GM12864 (cell line): ENCODE data around the gene UBE4B.
"Not testable (repeated sequence)": the region's sequence is repeated elsewhere in the genome, so short reads cannot be mapped to it uniquely, and the experiment has no call there.

ENCODE experiments used
- DNase-seq: peaks from one replicate; pipeline ENCODE4 v3.0.0-alpha.2; 2011; ENCODE audit warnings: low read depth
- H3K4me3 ChIP-seq: 2 replicates; pipeline ENCODE4 v1.5.1; 2011; ENCODE audit warnings: mild to moderate bottlenecking, low read depth, low read length, control low read depth
- TF ChIP-seq, protein P1 (sequence below): IDR thresholded peaks from 2 replicates; pipeline ENCODE4 v1.5.1; 2011; ENCODE audit warnings: low read depth, mild to moderate bottlenecking, moderate library complexity, low read length, control low read depth, inconsistent platforms; ENCODE audit errors: missing control alignments

UBE4B gene

GRCh38 chr1:10216090-10216749, 183.5 kb downstream of the UBE4B start:
- H3K4me3 ChIP-seq, result no peak overlapping the region; the same call in 1 of the 2 replicates
- TF ChIP-seq, protein P1, sequence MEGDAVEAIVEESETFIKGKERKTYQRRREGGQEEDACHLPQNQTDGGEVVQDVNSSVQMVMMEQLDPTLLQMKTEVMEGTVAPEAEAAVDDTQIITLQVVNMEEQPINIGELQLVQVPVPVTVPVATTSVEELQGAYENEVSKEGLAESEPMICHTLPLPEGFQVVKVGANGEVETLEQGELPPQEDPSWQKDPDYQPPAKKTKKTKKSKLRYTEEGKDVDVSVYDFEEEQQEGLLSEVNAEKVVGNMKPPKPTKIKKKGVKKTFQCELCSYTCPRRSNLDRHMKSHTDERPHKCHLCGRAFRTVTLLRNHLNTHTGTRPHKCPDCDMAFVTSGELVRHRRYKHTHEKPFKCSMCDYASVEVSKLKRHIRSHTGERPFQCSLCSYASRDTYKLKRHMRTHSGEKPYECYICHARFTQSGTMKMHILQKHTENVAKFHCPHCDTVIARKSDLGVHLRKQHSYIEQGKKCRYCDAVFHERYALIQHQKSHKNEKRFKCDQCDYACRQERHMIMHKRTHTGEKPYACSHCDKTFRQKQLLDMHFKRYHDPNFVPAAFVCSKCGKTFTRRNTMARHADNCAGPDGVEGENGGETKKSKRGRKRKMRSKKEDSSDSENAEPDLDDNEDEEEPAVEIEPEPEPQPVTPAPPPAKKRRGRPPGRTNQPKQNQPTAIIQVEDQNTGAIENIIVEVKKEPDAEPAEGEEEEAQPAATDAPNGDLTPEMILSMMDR, result no peak
- DNase-seq, result no peak

DNA sequence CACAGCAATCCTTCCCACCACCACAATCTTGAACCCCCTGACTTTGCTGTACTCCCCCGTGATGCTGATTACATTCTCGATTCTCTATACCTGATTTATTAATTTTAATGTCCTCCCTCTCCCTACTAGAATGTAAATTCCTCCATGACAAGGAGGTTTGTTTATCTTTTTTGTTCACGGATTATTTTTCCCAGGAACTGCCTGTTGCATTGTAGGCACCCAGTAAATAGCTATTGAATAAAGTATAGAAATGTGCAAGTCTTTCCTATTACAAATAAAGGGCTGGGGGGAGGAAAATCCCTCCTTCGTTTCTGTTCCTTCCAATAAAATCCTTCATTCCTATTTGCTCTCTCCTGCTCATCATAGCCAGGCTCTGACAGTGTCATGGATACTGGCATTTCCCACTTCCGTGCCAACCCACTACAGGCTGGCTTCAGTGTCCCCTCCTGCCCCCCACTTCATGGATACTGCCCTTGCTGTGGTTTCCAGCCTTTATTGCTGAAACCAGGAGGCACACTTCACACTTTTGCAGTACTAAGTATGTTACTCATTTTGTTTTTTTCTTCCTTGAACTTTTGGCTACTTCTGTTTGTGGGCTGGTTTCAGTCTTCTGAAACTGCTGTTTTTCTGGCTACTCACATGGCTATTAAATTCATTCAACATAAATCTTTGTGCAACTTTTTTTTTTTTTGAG, 185.1 kb downstream of the UBE4B start:
- TF ChIP-seq, protein P1, result no peak
- no peak overlapping the region for H3K4me3 ChIP-seq
- DNase-seq, result no peak

- H3K4me3 ChIP-seq, result no peak overlapping the region
- DNase-seq, result no peak
- TF ChIP-seq, protein P1, result no peak
Observed at GRCh38 chr1:10220200-10220599, 187.4 kb downstream of the UBE4B start.

- not testable (repeated sequence) for DNase-seq, H3K4me3 ChIP-seq
Observed at GRCh38 chr1:10220657-10221056, 187.9 kb downstream of the UBE4B start.

DNA sequence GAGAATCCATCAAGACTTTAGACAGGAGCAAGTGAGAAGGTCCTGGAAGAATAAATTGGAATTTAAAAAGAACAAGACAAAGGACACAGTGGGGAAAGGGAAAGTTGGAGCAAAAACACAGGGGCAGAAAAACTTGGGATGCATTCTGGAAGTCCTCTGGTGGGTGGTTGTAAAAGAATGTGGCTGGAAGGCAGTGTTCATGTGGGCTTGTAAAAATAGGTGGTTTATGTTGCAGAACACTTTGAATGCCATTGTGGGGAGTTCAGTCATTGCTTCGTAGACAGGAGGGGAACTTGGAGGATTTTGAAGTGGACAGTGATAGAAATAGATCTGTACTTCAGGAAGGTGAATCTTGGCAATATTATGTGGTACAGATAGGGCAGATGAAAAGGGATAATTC, 192.8 kb downstream of the UBE4B start:
- DNase-seq, result no peak
- H3K4me3 ChIP-seq, result no peak overlapping the region
- TF ChIP-seq, protein P1, result no peak

DNA sequence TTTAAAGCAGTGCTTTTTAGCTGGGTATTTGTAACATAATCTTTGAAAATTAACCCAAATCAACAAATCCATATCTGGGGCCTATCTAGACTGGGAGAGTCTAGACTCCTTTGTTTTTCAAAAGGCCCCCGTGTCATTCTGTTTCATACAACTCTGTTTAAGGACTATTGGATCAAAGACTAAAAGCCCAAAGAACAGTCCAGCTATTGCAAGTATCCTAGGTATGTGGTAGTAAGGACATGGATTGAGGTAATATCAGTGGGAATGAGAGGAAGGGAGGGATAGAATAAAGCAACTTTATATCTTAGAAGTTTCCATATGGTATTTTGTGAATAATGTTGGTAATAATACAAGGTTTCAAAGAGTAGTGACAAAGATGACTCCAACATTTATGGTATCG, 195.8 kb downstream of the UBE4B start:
- TF ChIP-seq, protein P1, result no peak
- DNase-seq, result no peak
- H3K4me3 ChIP-seq, result no peak overlapping the region

- TF ChIP-seq, protein P1, result no peak
- no peak overlapping the region for H3K4me3 ChIP-seq
- no peak for DNase-seq
Observed at GRCh38 chr1:10229903-10230302, 197.1 kb downstream of the UBE4B start.
